HT1080 (cell line): ENCODE data around the gene SLC25A21. TPM values are rescaled to one million over a fixed set of nuclear protein-coding genes. Genes with fewer than 3 reads are reported as not detected.

Experiments used
- DNase-seq: peaks from one replicate; pipeline ENCODE4 v3.0.0-alpha.2; 2015; ENCODE audit warnings: low read depth
- total RNA-seq: library from RNA; depleted of rRNA; stranded (reverse); fragments of >200 nt; shearing (Covaris generic); gene quantifications from 2 replicates; pipeline ENCODE4 v1.2.3, GENCODE V29; 2014

Gene SLC25A21
- total RNA-seq, 1 experiment from 2014 or later = 0.37 TPM

GRCh38 chr14:36773558-36773957 is 398.8 kb downstream of the SLC25A21 start:
- peak; percentile 50 for DNase-seq

DNA sequence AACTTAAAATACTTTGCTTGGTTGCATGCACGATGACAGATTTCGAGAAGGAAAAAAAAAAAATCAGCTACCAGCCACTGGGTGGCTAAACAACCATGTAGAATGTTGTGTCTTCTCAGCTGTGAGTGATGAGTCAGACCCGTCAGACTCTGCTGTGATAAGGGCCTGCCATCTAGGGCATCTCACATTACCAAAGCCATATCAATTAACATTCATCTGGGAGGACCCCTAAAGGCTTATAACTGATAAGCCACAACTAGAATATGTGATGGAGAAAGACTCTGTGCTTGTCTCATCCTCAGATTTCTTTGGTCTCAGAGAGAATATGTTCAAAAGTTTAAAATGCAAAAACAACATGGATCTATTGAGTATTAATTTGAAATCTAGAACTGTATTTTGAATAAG is 399.3 kb downstream of the SLC25A21 start:
- peak; percentile 52 for DNase-seq

- DNase-seq = no peak
Measured at GRCh38 chr14:36771028-36771640, 401.3 kb downstream of the SLC25A21 start.

DNA sequence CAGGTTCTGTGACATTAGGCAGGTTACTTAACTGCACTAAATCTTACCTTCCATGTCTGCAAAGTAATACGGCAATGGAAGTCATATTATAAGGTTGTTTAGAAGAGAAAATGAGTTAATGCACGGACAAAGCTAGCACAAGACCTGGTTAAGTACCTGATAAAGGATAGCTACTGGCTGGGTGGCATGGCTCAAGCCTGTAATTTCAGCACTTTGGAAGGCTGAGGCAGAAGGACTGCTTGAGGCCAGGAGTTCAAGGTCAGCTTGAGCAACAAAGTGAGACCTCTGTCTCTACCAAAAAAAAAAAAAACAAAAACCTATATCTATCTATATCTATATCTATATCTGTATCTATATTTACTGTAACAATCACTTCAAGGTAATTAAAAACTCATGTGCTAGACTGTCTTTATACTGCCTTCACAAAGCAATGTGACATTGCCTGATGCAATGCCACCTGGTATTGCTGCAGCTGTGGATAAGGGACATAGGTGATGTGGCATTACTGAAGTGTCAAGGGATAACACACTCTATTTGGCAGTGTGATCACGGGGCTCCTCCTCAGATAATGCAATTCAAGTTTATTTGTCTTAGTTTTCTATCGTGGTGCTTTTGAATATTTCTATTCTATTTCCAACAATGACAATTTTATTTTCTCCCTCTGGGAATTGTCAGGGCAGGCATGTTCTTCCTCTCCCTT is 403.6 kb downstream of the SLC25A21 start:
- DNase-seq = no peak

DNA sequence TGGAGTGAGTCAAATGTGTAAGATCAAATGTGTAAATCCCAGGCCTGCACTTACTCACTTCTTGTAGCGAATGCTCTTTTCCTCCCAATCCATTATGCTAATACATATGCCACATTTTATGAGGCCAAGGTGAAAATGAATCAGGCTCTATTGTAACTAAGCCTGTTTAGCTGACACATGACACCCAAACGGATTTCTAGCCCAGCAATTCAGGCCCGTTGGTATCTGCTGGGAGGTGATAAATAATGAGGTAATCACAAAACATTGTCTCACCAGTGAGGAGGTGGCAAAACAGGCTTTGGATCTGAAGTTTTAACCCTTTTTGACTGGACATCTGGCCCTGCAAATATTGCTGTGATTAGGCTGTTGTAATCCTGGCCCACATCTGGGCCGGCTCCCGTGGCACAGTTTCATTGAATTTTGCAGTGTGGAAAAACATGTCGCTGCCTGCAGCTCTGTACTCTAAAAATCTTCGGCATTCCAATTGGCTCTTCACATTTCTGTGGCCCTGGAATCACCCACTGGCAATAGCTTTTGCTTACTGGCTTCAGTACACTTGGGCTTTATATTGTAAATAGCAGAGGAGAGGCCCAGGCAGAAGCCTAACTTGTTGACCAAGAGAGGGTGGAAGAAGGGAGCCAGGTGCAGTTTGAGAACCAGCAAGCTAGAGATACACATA is 404.7 kb downstream of the SLC25A21 start:
- peak; percentile 41 for DNase-seq

GRCh38 chr14:36766974-36767373 is 405.4 kb downstream of the SLC25A21 start:
- no peak for DNase-seq

DNA sequence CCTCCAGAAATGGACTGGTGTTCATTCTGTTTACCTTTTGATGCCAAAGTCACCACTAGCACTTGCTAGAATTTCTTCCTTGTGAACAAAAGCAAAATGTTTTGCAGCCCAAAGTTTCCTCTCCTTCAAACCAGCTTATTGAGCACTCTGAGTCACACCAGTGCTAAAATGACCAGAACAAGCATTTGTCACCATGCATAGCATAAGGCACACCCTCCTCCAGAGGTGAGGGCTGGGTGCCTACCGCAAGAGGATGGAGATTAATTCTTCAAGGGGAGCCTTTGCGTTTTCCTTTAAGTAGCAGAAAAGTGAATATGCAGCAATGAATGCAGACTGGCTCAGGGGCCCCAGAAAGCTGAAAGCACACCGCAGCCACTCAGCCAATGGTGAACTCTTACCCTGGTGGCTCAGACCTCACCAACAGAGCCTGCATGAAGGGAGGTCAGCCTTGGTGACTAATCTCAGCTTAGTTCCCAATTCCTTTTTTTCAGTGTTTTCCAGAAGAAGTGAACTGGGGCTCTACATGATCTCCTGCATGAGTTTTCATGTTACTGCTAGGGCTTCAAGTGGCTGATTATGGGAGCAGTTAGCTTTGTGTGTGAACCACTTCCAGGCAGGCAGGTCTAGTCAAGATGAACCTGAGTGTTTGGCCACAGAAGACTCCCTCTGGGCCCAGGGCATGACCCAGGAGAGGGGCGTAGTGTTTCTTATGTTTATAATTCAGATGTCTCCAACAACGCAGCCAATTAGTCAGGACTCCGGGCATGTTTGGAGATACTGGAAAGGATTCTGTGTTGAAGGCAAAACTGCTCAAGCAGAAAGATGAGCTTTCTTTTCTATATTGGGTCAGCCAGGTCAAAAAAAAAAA is 414.4 kb downstream of the SLC25A21 start:
- no peak for DNase-seq

DNA sequence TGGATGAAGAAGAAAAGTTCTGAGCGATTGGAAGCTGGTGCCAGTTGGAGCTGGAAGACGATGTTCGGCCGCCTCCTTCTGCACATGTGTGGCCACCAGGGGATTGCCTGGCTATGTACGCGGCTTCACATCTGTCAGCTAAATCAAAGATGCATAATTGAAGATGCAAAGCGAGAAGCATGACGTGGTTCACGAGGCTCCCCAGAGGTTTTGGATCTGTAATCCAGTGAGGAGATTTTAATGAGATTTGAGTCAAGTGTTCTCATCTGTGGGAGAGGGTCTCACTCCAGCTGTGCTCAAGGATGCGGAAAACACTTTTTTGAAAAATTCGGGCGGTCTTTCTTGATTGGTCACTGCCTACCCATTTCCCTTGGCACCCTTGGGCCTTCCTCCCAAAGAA is 416.2 kb downstream of the SLC25A21 start:
- no peak for DNase-seq

GRCh38 chr14:36755756-36756155 is 416.6 kb downstream of the SLC25A21 start:
- no peak for DNase-seq

GRCh38 chr14:36751920-36752319 is 420.5 kb downstream of the SLC25A21 start:
- no peak for DNase-seq

DNA sequence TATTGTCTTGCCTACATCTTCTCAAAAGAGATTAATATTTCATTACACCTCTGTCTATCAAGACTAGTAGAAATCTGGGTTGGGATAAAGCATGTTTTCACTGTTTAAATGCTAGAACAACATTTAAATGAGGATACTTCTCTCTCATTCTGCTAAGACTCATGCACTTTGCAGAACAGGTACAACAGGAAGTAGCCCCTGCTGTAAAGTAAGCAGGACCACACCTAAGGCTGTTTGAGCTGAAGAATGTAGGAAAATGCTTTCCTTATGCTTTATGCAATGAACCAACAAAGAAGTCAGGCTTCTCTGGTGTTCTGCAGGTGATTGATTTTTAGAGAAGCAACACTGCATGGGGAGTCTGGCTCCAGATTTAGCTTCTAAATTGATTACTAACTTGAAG is 421.3 kb downstream of the SLC25A21 start:
- DNase-seq = no peak

DNA sequence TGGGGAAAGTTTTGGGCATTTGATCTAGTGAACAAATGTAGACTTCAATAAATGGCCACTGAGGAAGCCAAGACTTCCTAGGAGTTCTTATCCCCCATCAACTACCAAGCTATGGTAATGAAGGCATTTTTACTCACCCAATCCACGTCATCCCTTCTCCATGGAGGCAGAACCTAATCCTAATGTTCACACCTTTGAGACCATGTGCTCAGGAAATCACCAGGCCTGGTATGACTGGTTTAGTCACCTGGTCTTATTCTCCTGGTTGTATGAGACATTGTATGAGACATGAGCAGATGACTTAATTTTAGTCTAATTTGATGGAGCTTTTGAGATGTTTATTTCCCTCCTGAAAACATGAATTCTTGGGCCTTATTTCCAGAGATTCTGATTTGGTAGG is 422.2 kb downstream of the SLC25A21 start:
- no peak for DNase-seq

DNA sequence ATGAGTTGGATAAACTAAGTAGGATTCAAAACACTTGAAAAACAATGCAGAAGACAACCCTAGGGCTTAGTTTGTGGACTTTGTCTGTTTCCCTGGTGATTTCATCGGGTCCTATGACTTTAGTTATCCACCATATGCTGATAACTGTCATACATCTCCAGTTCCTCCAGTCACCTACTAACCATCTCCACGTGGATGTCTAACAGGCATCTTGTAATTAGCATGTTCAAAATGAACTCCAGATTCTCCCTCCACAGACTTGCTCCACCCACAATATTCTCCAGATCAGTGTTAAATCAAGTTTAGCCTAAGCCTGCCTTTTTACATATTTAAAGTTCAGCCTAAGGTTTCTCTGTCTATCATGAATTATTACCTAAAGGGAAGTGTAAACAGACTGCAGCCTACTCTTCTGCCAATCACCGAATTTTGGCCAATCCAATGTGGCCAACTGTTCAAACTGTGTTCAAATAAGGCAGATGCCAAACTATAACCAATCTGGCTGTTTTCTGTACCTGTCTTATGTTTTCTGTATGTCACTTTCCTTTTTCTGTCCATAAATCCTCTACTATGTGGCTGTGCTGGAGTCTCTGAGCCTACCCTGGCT is 423.7 kb downstream of the SLC25A21 start:
- no peak for DNase-seq

- peak; percentile 20 for DNase-seq
Measured at GRCh38 chr14:36747411-36748184, 424.8 kb downstream of the SLC25A21 start.

DNA sequence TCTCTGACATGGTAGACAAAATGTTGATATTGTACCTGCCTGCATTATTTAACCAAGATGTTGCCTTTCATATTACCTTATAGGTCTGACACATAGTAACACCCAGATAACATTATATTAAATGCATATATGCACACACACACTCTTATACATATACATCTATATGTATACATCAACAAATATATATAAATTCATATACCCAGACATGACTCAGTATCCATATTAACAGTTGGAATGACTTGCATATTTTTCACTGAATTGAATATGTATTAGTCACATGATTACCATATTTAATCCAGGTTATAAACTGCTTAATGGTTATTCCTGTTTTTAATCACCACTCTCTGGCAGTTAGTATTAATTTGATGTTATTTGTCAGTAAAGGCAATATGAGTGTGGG is 425.5 kb downstream of the SLC25A21 start:
- no peak for DNase-seq

- no peak for DNase-seq
Measured at GRCh38 chr14:36741858-36742257, 430.5 kb downstream of the SLC25A21 start.

- peak; percentile 72 for DNase-seq
Measured at GRCh38 chr14:36738269-36738668, 434.1 kb downstream of the SLC25A21 start.

- no peak for DNase-seq
Measured at GRCh38 chr14:36726128-36726527, 446.3 kb downstream of the SLC25A21 start.

- DNase-seq = no peak
Measured at GRCh38 chr14:36724162-36724561, 448.2 kb downstream of the SLC25A21 start.

DNA sequence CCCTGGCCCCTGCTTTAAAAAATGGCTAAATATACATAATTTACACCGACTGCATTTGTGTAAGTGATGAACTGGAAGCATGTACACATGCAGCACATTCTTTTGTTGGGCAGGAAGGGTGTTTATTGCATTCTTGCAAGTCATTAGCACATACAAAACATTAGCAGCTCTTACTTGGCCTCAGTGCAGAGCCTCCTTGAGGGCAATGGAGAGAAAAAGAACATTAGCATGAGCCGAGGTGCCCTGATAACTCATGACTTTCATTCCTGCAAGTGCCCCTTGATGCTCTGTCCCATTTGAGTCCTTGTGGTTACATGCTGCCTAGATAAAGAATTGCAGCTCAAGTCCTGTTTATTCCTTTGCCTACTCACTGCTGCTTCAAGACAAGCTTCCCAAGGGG is 448.9 kb downstream of the SLC25A21 start:
- DNase-seq = no peak
